GM13977 (cell line): ENCODE results near the gene ZNF664.

Experiments used
- DNase-seq: peaks from one replicate; pipeline ENCODE4 v3.0.0; 2012; ENCODE audit warnings: low spot score
- CTCF ChIP-seq: IDR thresholded peaks from 2 replicates; pipeline ENCODE4 v1.5.1; 2012; ENCODE audit warnings: mild to moderate bottlenecking, control low read depth; ENCODE audit not compliant: insufficient read depth; ENCODE audit errors: extremely low read depth, missing control alignments
- in situ Hi-C: fragments of 300-500 bp; cut with MboI; formaldehyde crosslinking; loops from one replicate; pipeline ENCODE4 v1.12.0; 2022; ENCODE audit warnings: low sequenced_read_pairs, low pct_unique_long_range_greater_than_20kb, mixed read lengths, inconsistent platforms; ENCODE audit not compliant: unreplicated experiment

Gene ZNF664

GRCh38 chr12:123998344-123998990, 25.5 kb downstream of the ZNF664 start:
- in situ Hi-C loops, result loop anchor here (25.0 kb wide), 1 partner anchor 361 kb away; the partner anchor contains the start of genes EIF2B1 and GTF2H3
- DNase-seq, result no peak
- TF ChIP-seq CTCF, result no peak

- no peak for DNase-seq
- in situ Hi-C loops, result loop anchor here (25.0 kb wide), 1 partner anchor 362 kb away; the partner anchor contains the start of genes EIF2B1 and GTF2H3
Measured at GRCh38 chr12:123998991-123999359, 26.0 kb downstream of the ZNF664 start.

GRCh38 chr12:124000111-124000510, 27.1 kb downstream of the ZNF664 start:
- DNase-seq, result no peak
- in situ Hi-C loops, result no loop called here
- TF ChIP-seq CTCF, result no peak

More at GRCh38 chr12:123998991-123999359, 26.0 kb downstream of the ZNF664 start:
- no peak for TF ChIP-seq CTCF

- DNase-seq, result no peak
- in situ Hi-C loops, result no loop called here
- TF ChIP-seq CTCF, result no peak
Measured at GRCh38 chr12:124001343-124001742, 28.3 kb downstream of the ZNF664 start.

GRCh38 chr12:124002021-124002644, 29.1 kb downstream of the ZNF664 start:
- no peak for TF ChIP-seq CTCF
- in situ Hi-C loops, result no loop called here
- DNase-seq, result no peak

GRCh38 chr12:124002654-124003053, 29.6 kb downstream of the ZNF664 start:
- in situ Hi-C loops, result no loop called here
- DNase-seq, result no peak
- no peak for TF ChIP-seq CTCF
